Skeletal muscle satellite cell (primary cell): ENCODE measurements around the gene TRIM2.
A peak's percentile ranks its signal among the peaks of the same experiment; 100 is the strongest.

Experiments
- H3K27me3 ChIP-seq: 2 replicates; pipeline ENCODE4 v1.7.0; 2013; ENCODE audit warnings: low read length; ENCODE audit not compliant: control insufficient read depth, insufficient read depth
- H3K36me3 ChIP-seq: 2 replicates; pipeline ENCODE4 v1.7.0; 2013; ENCODE audit warnings: mild to moderate bottlenecking, control low read depth, low read length; ENCODE audit not compliant: insufficient read depth
- H3K4me1 ChIP-seq: 2 replicates; pipeline ENCODE4 v1.7.0; 2013; ENCODE audit warnings: low read length; ENCODE audit not compliant: control insufficient read depth, insufficient read depth
- H3K4me2 ChIP-seq: 2 replicates; pipeline ENCODE4 v1.7.0; 2013; ENCODE audit warnings: mild to moderate bottlenecking, low read length
- H3K4me3 ChIP-seq: 2 replicates; pipeline ENCODE4 v1.7.0; 2013; ENCODE audit warnings: low read length
- H3K9ac ChIP-seq: 2 replicates; pipeline ENCODE4 v1.7.0; 2013; ENCODE audit warnings: mild to moderate bottlenecking, low read depth, low read length, moderate library complexity
- H3K9me3 ChIP-seq: replicated peaks from 2 replicates; pipeline ENCODE4 v1.7.0; 2013; ENCODE audit warnings: mild to moderate bottlenecking, control low read depth, low read length

The TRIM2 gene

GRCh38 chr4:153242839-153243324 lies 38.6 kb downstream of the TRIM2 start:
- Histone ChIP-seq H3K27me3 (no peaks in the 10 kb centered on the region), H3K4me2 (no peak overlapping the region), H3K9me3 (no peaks in the 10 kb centered on the region), H3K36me3 (no peaks in the 10 kb centered on the region), H3K9ac (no peak overlapping the region), H3K4me3 (no peak overlapping the region), H3K4me1 (no peaks in the 10 kb centered on the region)

- Histone ChIP-seq H3K36me3 (no peaks in the 10 kb centered on the region), H3K4me3 (no peak overlapping the region), H3K4me2 (no peak overlapping the region), H3K9ac (no peak overlapping the region), H3K27me3 (no peaks in the 10 kb centered on the region), H3K9me3 (no peaks in the 10 kb centered on the region), H3K4me1 (peaks cover 2% of the 10 kb centered on the region)
These were observed 39.2 kb downstream of the TRIM2 start for GRCh38 chr4:153243468-153243867.

GRCh38 chr4:153244969-153245368 lies 40.7 kb downstream of the TRIM2 start:
- Histone ChIP-seq H3K9ac (no peak overlapping the region), H3K36me3 (no peaks in the 10 kb centered on the region), H3K4me1 (peaks cover 10% of the 10 kb centered on the region), H3K4me3 (no peak overlapping the region), H3K27me3 (no peaks in the 10 kb centered on the region), H3K9me3 (no peaks in the 10 kb centered on the region), H3K4me2 (no peak overlapping the region)

GRCh38 chr4:153245775-153246174 lies 41.5 kb downstream of the TRIM2 start:
- Histone ChIP-seq H3K4me2 (no peak overlapping the region), H3K4me1 (peaks cover 10% of the 10 kb centered on the region), H3K9ac (no peak overlapping the region)

GRCh38 chr4:153246446-153247115 lies 42.3 kb downstream of the TRIM2 start:
- H3K4me3 ChIP-seq, result no peak overlapping the region
- H3K9me3 ChIP-seq, result no peaks in the 10 kb centered on the region
- H3K4me1 ChIP-seq, result peaks cover 10% of the 10 kb centered on the region
- H3K27me3 ChIP-seq, result no peaks in the 10 kb centered on the region
- no peak overlapping the region for H3K4me2 ChIP-seq
- H3K9ac ChIP-seq, result no peak overlapping the region
- H3K36me3 ChIP-seq, result no peaks in the 10 kb centered on the region

More at GRCh38 chr4:153245775-153246174, 41.5 kb downstream of the TRIM2 start:
- Histone ChIP-seq H3K9me3 (no peaks in the 10 kb centered on the region), H3K4me3 (no peak overlapping the region), H3K36me3 (no peaks in the 10 kb centered on the region), H3K27me3 (no peaks in the 10 kb centered on the region)

- no peaks in the 10 kb centered on the region for H3K27me3 ChIP-seq
- H3K4me2 ChIP-seq, result no peak overlapping the region
- H3K4me1 ChIP-seq, result peaks cover 10% of the 10 kb centered on the region
- H3K36me3 ChIP-seq, result no peaks in the 10 kb centered on the region
- no peaks in the 10 kb centered on the region for H3K9me3 ChIP-seq
- H3K9ac ChIP-seq, result no peak overlapping the region
- no peak overlapping the region for H3K4me3 ChIP-seq
These were observed 42.9 kb downstream of the TRIM2 start for GRCh38 chr4:153247116-153247490.

GRCh38 chr4:153248641-153249198 lies 44.5 kb downstream of the TRIM2 start:
- Histone ChIP-seq H3K4me1 (peaks cover 10% of the 10 kb centered on the region), H3K4me2 (peak overlapping the region; percentile 90), H3K4me3 (peak overlapping the region; percentile 80), H3K9me3 (no peaks in the 10 kb centered on the region), H3K9ac (peak overlapping the region; percentile 77), H3K27me3 (no peaks in the 10 kb centered on the region), H3K36me3 (no peaks in the 10 kb centered on the region)

GRCh38 chr4:153249199-153250041 lies 45.2 kb downstream of the TRIM2 start:
- peak overlapping the region; percentile 90 for H3K4me2 ChIP-seq
- H3K27me3 ChIP-seq, result no peaks in the 10 kb centered on the region
- H3K36me3 ChIP-seq, result no peaks in the 10 kb centered on the region
- H3K9me3 ChIP-seq, result no peaks in the 10 kb centered on the region
- peak overlapping the region; percentile 80 for H3K4me3 ChIP-seq
- H3K9ac ChIP-seq, result peak overlapping the region; percentile 77
- peaks cover 10% of the 10 kb centered on the region for H3K4me1 ChIP-seq

- no peak overlapping the region for H3K9ac ChIP-seq
- no peaks in the 10 kb centered on the region for H3K36me3 ChIP-seq
- no peaks in the 10 kb centered on the region for H3K27me3 ChIP-seq
- H3K4me3 ChIP-seq, result no peak overlapping the region
- peaks cover 16% of the 10 kb centered on the region for H3K4me1 ChIP-seq
- H3K4me2 ChIP-seq, result no peak overlapping the region
- no peaks in the 10 kb centered on the region for H3K9me3 ChIP-seq
These were observed 47.9 kb downstream of the TRIM2 start for GRCh38 chr4:153252122-153252521.

- Histone ChIP-seq H3K9ac (no peak overlapping the region), H3K4me1 (peaks cover 12% of the 10 kb centered on the region), H3K9me3 (no peaks in the 10 kb centered on the region), H3K36me3 (no peaks in the 10 kb centered on the region), H3K4me3 (no peak overlapping the region), H3K27me3 (no peaks in the 10 kb centered on the region), H3K4me2 (no peak overlapping the region)
These were observed 51.0 kb downstream of the TRIM2 start for GRCh38 chr4:153255233-153255632.

- H3K4me3 ChIP-seq, result peak overlapping the region; percentile 39
These were observed 52.9 kb downstream of the TRIM2 start for GRCh38 chr4:153257151-153257620.

More at GRCh38 chr4:153257151-153257620, 52.9 kb downstream of the TRIM2 start:
- Histone ChIP-seq H3K4me2 (peak overlapping the region; percentile 71), H3K36me3 (no peaks in the 10 kb centered on the region), H3K9me3 (no peaks in the 10 kb centered on the region), H3K9ac (no peak overlapping the region), H3K27me3 (no peaks in the 10 kb centered on the region), H3K4me1 (peaks cover 15% of the 10 kb centered on the region)
